ENCODE measurements around the gene F12.

Gene F12

DNA sequence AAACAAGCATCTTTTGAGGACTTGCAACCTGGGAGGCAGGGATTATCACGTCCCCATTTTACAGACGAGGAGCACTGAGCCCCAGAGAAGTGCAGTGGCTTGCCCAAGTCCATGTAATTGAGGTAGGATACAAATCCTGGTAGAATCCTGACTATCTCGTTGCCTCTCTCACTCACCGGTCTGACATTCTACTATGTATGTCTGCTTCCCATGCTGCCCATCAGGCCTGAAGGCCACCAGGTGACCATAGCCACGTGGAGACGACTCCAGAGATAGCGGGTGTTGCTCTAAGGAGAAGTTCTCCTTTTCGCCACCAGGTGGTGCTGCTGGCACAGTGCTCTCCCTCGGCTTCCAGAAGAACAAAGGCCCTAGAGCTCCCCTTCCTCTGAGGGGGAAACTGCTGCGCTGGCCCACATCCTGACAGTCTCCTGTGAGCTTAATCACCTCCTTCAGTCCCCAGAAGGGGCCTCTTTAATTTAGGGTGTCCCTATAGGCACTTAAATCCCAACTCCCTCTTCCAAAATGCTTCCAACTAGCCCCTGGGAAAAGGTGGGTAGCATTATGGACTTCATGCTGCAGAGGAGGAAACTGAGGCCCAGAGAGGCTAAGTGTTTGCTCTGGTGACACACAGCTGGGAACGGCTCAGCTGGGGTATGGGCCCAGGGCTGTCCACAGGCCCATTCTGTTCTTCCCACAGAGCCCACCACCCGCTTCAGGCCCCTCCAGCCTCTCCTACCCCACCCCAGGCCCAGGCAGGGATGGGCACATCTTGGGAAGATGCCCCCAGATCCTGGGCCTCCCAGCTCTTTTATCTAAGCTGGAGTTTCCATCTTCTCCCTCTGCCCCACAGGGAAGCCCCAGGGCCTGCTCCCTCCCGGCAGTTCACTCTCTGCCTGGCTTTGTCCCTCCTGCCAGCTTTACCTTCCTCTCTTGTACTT lies 18.7 kb downstream of the F12 start:
- in situ Hi-C loops (cut with MboI; ENCODE audit: low sequenced_read_pairs), result loop anchor here (5.0 to 25.0 kb wide), 2 partner anchors 62 to 672 kb away; no protein-coding TSS in a partner anchor

DNA sequence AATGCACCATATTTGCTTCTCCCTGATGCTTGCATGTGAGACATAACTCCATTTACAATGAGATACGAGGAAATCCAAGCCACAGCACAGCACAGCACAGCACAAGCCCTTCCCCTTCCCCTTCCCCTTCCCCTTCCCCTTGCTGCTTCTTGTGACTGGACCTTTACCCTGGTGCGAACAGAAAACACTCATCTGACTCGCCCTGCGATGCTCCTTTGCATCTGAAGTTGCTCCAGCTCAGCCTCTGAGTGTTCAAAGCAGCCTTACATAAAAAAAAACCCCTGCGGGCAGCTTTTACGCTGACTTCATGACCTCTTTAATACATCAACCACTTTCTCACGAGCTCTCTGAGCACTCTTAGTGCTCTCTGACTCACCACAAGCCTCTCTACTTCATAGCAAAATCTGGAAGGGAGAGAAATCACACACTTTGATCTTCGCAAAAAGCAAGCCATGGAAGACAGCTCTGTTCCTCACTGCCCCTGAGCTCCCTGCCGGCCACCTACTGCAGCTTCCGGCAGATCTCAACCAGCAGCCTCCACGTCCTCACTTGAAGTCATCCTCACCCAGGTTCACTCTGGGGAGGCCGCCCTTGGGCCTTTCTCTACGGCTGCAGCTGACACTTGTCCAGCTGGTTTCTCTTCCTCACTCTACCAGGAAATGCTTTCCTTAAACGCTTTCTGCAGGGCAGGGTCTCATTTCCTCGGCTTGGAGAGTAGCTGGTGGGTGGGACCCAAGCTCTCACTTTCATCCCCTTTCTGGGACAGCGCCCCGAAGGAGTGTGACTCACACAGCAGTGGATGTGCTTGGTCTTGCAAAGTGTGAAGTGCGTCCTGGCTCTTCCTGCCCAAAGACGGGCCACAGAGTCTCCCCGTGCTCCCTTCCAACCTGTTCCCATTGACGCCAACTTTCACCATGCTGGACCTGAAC lies 19.9 kb downstream of the F12 start:
- in situ Hi-C loops (cut with MboI; ENCODE audit: low sequenced_read_pairs), result loop anchor here (5.0 to 25.0 kb wide), 2 partner anchors 63 to 673 kb away; no protein-coding TSS in a partner anchor

DNA sequence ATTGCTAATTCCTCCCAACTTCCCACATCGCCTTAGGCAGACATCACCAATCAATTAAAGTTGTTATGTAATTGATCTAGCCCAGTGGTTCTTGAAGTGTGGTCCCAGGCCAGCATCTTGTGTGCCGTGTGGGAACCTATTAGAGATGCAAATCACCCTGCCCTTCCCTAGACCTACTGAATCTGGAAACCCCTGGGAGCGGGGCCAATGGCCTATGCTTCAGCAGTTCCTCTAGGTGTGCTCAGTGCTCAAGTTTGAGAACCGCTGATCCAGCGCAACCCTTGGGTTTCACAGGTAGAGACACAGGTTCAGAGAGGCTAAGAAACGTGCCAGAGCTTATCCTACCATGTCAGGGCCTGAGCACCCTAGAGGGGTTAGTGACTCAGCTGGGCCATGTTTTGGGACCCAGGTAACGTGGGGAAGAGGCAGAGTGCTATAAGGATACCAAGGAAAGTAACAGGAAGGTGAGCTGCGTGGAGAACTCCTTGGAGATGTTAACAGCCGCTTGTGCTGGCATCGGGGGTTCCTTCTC lies 20.8 kb downstream of the F12 start:
- in situ Hi-C loops (cut with MboI; ENCODE audit: low sequenced_read_pairs), result loop anchor here (25.0 kb wide), 1 partner anchor 674 kb away; no protein-coding TSS in a partner anchor

DNA sequence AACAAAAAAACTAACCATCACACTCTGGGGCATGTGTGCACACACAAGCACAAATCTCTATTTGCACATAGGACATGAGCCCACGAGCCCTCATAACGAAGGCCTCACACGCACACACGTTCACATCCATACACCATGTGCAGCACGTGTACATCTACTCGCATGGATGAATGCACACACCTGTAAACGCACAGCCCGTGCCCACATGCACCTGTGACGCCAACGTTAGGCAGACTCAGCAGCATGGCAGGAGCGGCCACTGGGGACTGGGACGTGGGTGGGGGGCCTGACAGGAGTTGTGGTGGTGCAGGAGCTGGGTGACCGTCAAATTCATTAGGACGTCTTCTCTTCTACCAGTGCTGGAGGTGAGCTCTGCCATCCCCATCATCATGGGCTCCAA lies 22.0 kb downstream of the F12 start:
- in situ Hi-C loops (cut with MboI; ENCODE audit: low sequenced_read_pairs), result loop anchor here (25.0 kb wide), 1 partner anchor 675 kb away; no protein-coding TSS in a partner anchor

DNA sequence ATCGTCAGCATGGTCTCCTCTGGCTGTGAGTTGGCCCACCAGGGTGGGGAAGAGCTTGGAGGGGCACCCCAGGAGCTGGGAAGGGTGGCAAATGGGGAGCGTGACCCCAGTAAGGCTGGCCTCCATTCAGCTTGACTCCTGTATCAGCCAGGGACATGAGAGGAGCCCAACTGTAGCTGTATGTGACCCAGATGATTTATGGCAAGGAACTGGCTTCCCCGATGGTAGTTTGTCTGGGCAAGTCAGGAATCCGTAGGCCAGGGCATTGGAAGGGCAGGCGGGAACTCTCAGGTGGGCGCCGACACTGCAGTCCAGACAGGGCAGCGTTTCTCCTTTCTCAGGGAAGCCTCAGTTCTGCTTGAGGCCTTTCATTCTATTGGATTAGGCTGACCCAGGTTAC lies 22.8 kb downstream of the F12 start:
- in situ Hi-C loops (cut with MboI; ENCODE audit: low sequenced_read_pairs), result loop anchor here (25.0 kb wide), 1 partner anchor 676 kb away; no protein-coding TSS in a partner anchor

DNA sequence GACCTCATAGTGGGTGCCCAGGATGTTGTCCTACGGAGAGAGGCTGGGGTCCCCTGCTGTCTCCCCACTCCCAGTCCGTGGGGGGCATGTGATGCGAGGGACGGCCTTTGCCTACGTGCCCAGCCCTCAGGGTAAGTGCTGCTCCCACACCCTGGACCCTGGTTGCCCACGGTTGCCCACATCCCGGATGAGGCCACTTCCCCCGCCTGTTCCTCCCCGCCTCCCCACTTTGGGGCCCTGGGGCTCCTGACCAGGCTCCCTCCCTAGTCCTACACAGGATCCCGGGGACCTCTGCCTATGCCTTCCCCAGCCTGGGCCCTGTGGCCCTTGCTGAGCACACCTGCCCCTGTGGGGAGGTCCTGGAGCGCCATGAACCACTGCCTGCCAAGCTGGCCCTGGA lies 23.6 kb downstream of the F12 start:
- in situ Hi-C loops (cut with MboI; ENCODE audit: low sequenced_read_pairs), result loop anchor here (25.0 kb wide), 1 partner anchor 677 kb away; no protein-coding TSS in a partner anchor

DNA sequence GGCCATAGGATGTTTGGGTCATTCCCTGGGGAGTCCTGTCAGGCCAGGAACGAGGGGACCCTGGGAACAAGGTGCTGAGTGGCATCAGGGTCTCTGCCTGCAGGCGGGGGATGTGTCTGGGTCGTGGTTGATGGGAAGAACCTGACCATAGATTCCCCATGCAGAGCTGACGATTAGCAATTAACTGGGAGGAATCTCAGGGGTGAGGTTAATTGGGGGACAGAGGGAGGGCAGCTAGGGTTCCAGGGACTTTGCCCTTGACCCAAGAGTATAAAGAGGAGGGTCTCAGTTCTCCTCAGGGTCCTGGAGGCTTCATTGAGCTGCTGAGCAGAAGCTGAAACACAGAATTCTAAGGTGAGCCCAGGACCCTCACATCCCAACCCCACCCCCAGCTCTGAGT lies 25.2 kb downstream of the F12 start, which contains the start of gene SLC34A1:
Gene SLC34A1, plus strand, starts transcription at position 301 of the 400 bp plus-strand sequence. CDS start 1,308 bp downstream, outside the sequence.
- in situ Hi-C loops (cut with MboI; ENCODE audit: low sequenced_read_pairs), result loop anchor here (25.0 kb wide), 1 partner anchor 678 kb away; no protein-coding TSS in a partner anchor

DNA sequence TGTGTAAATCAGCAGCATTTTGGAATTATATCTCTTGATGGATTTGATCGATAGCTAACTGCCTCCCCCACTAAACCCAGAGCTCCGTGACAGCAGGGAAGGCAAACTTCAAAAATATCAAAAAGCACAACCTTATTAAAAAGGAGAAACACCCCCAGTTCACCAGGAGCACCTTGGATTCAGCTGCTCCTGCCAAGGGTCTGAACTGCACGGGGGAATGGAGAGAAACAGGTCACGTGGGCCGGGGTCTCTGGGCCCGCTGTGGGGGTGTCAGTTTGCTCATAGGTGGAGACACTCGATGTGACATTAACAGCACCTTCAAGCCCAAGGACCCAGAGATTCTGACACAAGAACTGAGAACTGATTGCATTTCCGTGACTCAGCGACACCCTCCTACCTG lies 26.2 kb downstream of the F12 start:
- in situ Hi-C loops (cut with MboI; ENCODE audit: low sequenced_read_pairs), result loop anchor here (25.0 kb wide), 1 partner anchor 679 kb away; no protein-coding TSS in a partner anchor

DNA sequence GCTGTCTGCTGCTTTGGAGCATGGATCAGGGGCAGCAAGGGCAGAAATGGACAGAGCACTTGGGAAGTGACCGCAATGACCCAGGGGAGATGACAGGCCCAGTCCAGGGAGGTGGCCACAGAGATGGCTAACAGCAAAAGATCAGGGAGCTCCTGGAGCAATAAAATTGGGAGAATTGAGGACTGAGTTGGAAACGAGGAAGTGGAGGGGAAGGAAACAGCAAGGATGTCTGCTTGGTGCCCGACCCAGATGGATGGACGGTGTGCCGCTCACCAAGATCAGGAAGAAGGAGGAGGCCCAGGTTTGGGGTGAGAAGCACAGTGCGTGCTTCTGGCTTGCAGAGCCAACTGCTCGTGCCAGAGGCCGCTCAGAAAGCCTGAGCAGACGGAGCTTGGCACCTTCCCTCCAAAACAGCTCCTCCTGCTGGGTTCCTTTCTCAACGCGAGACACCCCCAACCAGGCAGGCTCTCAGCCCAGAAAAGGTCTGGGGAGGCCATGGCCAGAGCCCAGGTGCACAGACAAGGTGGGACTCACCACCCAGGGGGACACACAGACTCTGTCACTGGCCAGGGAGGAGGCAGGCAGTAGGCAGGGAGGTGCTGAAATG lies 26.8 kb downstream of the F12 start:
- in situ Hi-C loops (cut with MboI; ENCODE audit: low sequenced_read_pairs), result loop anchor here (25.0 kb wide), 1 partner anchor 680 kb away; no protein-coding TSS in a partner anchor

DNA sequence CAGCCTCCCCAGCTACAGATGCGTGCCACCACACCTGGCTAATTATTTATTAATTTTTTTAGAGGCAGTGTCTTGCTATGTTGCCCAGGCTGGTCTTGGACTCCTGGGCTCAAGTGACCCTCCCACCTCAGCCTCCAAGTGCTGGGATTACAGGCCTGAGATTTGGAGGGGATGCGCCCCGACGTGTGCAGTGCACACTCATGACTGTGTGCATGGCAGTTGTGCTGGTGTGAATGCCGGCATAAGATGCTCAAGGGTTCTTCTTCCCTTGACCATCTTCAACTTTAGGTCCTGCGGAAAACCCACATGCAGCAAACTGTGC lies 28.6 kb downstream of the F12 start:
- in situ Hi-C loops (cut with MboI; ENCODE audit: low sequenced_read_pairs), result loop anchor here (25.0 kb wide), 1 partner anchor 682 kb away; no protein-coding TSS in a partner anchor

DNA sequence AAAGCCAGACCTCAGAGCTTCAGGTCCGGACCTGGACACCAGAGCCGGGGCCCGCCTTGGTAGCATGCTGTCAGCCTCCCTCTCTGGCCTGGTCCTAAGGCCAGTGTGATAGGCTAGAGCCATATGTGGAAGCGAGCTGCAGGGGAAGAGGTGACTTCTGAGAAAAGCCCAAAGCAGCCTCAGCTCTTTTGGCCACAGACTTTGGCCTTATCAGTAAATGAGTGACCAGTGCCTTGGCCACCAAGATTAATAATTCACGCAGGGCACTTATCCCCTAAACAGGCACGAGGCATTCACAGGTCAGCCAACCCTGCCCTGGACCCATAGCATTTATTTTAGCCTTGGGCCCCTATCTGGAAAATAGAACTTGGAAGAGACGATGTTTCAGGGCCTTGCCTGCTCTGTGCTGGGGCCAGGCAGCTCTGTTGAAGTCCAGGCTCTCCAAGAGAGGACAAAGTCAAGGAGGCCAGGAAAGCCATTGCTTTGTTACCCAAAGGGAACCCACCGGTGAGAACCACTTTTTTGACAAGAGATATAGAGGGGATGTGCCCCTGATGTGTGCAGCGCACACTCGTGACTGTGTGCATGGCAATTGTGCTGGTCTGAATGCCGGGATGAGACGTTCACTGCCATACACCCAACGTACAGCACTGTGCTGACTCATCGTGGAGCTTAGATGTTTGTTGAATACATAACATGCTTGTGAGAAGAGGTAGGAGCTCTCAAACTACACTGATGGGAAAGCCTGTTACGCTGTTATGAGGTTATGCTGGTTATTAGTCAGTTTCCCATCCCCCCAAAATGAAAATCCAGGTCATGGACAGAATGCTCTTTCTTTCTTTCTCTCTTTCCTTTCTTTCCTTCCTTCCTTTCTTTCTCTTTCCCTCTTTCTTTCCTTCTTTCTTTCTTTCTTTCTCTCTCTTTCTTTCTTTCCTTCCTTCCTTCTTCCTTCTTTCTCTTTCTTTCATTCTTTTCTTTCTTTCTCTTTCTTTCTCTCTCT lies 30.2 kb downstream of the F12 start:
- in situ Hi-C loops (cut with MboI; ENCODE audit: low sequenced_read_pairs), result loop anchor here (25.0 kb wide), 1 partner anchor 683 kb away; no protein-coding TSS in a partner anchor

DNA sequence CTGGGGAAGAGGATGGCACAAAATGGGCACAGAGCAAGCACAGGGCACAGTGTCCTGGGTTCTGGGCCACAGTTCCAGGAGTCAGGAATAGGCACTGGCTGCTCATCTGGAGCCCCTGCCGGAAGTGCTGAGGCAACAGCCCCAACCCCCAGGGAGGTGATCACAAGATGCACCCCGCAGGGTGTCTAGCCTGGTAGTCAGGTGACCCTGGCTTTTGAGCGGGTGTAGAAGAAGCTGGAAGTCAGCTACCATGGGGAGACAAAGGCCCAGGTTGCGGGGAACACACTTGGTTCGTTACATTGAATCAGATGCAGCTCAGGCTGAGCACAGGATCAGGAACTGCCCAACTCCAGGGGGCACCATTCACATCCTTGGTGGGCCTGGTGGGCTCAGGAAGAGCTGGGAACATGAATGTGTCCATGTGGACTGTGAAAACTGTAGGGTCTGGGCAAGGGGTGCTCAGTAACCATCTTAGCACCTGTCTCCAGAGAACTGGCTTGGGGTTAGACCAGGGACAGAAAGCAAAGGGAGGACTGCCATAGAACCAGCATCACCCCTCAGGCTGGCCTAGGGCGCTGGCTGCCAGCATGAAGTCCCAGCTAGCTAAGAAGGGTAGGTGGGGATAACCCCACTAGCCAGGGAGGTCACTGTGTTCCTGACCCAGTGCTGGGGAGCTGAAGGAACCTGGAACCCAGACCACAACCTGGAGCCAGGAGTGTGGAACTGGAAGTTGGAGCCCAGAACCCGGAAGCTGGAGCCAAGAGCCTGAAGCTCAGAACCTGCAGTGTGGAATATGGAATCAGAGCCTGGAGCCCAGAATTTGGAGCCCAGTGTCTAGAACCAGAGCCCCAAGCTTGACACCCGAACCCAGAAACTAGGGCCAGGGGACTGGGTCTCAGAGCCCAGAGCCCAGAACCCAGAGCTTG lies 31.2 kb downstream of the F12 start:
- in situ Hi-C loops (cut with MboI; ENCODE audit: low sequenced_read_pairs), result loop anchor here (25.0 kb wide), 1 partner anchor 684 kb away; no protein-coding TSS in a partner anchor

DNA sequence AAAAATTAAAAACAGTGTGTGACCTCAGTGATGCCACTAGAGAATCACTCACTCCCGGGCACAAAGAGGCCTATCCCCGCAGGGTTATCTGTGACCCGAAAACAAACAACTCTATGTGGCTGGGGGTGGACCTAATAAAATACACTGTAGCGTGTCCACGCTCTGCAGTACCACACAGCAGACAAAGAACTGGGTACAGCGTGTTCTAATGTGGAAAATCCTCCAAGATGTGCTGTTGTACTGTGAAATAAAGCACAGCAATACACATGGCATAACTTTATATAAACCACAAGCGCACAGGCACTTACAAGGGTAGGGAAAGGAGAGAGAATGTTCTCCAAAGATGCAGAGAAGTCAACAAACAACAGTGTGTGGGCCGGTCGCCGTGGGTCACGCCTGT lies 33.3 kb downstream of the F12 start:
- in situ Hi-C loops (cut with MboI; ENCODE audit: low sequenced_read_pairs), result loop anchor here (25.0 kb wide), 1 partner anchor 686 kb away; no protein-coding TSS in a partner anchor

DNA sequence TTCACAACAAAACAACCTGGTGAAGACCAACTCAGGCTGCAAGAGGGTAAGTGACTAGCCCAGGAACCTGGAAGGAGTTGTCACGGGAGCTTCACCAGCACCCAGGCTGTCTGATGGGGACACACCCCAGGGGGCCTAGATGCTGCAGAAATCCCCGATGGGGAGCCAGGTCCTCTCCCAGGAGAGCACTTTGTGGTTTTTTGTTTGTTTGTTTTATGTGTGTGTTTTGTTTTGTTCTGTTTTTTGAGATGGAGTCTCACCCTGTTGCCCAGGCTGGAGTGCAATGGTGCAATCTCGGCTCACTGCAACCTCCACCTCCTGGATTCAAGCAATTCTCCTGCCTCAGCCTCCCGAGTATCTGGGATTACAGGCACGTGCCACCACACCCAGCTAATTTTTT lies 33.8 kb downstream of the F12 start:
- in situ Hi-C loops (cut with MboI; ENCODE audit: low sequenced_read_pairs), result loop anchor here (25.0 kb wide), 1 partner anchor 687 kb away; no protein-coding TSS in a partner anchor

DNA sequence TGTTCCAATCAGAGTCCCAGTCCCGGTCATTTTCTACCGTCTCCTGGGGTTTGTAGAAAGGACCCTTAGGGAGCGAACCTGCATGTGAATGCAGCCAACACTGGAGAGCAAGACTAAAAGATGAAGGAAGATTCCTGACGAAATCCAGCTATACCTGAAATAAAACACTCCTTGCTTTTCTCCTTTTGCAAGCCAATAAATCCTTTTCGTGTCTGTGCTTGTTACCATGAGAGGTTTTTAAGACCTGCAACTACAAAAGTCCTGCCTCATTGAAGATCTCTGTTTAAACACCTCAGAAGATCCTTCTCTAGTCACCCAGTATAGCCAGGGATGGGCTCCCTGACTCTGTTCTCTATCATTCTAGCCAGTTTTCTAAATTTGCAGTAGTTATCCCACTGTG lies 35.2 kb downstream of the F12 start:
- in situ Hi-C loops (cut with MboI; ENCODE audit: low sequenced_read_pairs), result no loop called here

DNA sequence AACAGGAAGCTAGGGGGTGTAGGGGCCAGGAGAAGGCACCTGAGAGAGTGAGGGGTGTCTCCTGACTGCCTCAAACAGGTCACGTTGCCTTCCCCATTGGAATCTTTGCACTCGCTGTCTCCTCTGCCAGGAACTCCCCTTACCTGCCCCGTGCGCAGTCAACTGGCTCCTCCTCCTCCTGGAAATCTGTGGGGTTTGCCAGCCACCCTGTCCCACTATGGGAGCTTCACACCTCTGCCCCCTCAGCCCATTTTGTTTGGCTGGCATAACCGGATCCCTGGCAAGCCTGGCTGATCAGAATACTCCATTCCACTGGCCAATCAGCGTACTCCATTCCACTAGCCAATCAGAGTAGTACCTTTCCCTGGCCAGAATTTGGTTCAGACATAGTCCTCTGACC lies 35.6 kb downstream of the F12 start:
- in situ Hi-C loops (cut with MboI; ENCODE audit: low sequenced_read_pairs), result no loop called here

DNA sequence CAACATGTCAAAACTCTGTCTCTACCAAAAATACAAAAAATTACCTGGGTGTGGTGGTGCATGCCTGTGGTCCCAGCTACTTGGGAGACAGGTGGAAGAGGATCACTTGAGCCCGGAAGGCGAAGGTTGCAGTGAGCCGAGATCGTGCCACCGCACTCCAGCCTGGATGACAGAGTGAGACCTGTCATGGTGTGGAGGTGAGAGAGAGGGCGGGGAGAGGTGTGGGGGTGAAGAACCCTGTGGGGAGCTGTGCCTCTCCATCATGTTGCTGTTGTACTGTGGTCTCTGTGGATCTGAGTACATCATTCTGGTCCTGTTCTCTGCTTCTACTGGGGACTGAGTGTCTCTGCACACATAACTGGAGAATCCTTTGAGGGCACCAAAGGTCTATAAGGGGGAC lies 36.5 kb downstream of the F12 start:
- in situ Hi-C loops (cut with MboI; ENCODE audit: low sequenced_read_pairs), result no loop called here
